DND-41 (cell line): ENCODE measurements around the gene PAPPA.

Experiments
- ATAC-seq: fragments of 200-7000 bp; cut with Tn5 transposase; 3 replicates; pipeline ENCODE4 v1.9.1; 2021; ENCODE audit warnings: low read depth; ENCODE audit not compliant: insufficient read depth
- DNase-seq: peaks from one replicate; pipeline ENCODE4 v3.0.0-alpha.2; 2020
- H2AFZ ChIP-seq: 2 replicates; pipeline ENCODE4 v1.6.0; 2012; ENCODE audit warnings: low read depth, low read length
- H3K27ac ChIP-seq: 2 replicates; pipeline ENCODE4 v1.5.1; 2012; ENCODE audit warnings: low read length, inconsistent platforms
- H3K27me3 ChIP-seq: fragments of 200-600 bp; sonication (generic); 2 replicates; pipeline ENCODE4 v1.6.0; 2012; ENCODE audit warnings: low read length, mild to moderate bottlenecking, inconsistent platforms; ENCODE audit not compliant: insufficient read depth, poor library complexity
- H3K36me3 ChIP-seq: 2 replicates; pipeline ENCODE4 v1.5.1; 2012; ENCODE audit warnings: low read length, inconsistent platforms; ENCODE audit not compliant: insufficient read depth
- H3K4me1 ChIP-seq: 2 replicates; pipeline ENCODE4 v1.5.1; 2012; ENCODE audit warnings: mild to moderate bottlenecking, low read length; ENCODE audit not compliant: insufficient read depth
- H3K4me2 ChIP-seq: 2 replicates; pipeline ENCODE4 v1.6.0; 2012; ENCODE audit warnings: mild to moderate bottlenecking, moderate library complexity, low read length, inconsistent platforms; ENCODE audit not compliant: insufficient read depth
- H3K4me3 ChIP-seq, 2 experiments: fragments of 200-600 bp in 1 of 2; shearing (Covaris generic) in 1 of 2; 2 replicates each; pipeline ENCODE4 v1.5.1; 2012 to 2016; ENCODE audit warnings: inconsistent platforms in 2 of 2, low read length in 2 of 2, mild to moderate bottlenecking in 2 of 2, low read depth in 1 of 2, moderate library complexity in 1 of 2
- H3K79me2 ChIP-seq: 2 replicates; pipeline ENCODE4 v1.6.0; 2012; ENCODE audit warnings: low read length, inconsistent platforms; ENCODE audit not compliant: insufficient read depth
- H3K9ac ChIP-seq: 2 replicates; pipeline ENCODE4 v1.6.0; 2012; ENCODE audit warnings: low read depth, mild to moderate bottlenecking, inconsistent platforms, low read length, moderate library complexity
- H3K9me3 ChIP-seq: 2 replicates; pipeline ENCODE4 v1.5.1; 2012; ENCODE audit warnings: low read length, moderate library complexity, mild to moderate bottlenecking, inconsistent platforms; ENCODE audit not compliant: insufficient read depth, severe bottlenecking
- H4K20me1 ChIP-seq: 2 replicates; pipeline ENCODE4 v1.6.0; 2012; ENCODE audit warnings: low read length; ENCODE audit not compliant: insufficient read depth
- EZH2 ChIP-seq: IDR thresholded peaks from 3 replicates; pipeline ENCODE4 v1.6.1; 2012; ENCODE audit warnings: borderline replicate concordance, low read depth, mild to moderate bottlenecking, moderate library complexity, low read length, inconsistent platforms; ENCODE audit not compliant: severe bottlenecking
- TF ChIP-seq, protein P1 (sequence below): IDR thresholded peaks from 2 replicates; pipeline ENCODE4 v1.5.1; 2012; ENCODE audit warnings: borderline replicate concordance, low read length, moderate library complexity, mild to moderate bottlenecking; ENCODE audit not compliant: poor library complexity, severe bottlenecking; ENCODE audit errors: extremely low read depth

The PAPPA gene

DNA sequence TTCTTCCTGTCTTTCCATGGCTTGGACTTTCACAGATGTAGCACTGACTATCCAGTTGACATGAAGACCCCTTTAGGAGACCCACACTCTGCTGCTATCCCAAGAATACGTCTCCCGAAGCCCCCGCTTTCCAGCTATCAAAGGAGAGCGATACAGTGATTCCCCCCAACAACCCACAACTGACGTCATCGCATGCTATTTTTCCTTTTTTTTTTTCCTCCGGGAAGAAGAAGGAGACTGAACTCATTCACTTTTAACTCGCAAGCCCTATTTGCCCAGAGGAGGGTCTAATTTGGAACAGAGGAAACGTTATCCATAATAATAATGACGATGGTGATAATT, 2.1 kb downstream of the PAPPA start:
- Histone ChIP-seq H3K4me3 (no peak overlapping the region), H3K4me1 (no peaks in the 10 kb centered on the region), H3K27ac (no peak overlapping the region), H3K9ac (no peak overlapping the region), H3K36me3 (no peaks in the 10 kb centered on the region), H3K4me2 (no peak overlapping the region), H3K27me3 (peaks cover 4% of the 10 kb centered on the region), H4K20me1 (no peaks in the 10 kb centered on the region), H3K79me2 (no peaks in the 10 kb centered on the region), H3K9me3 (no peaks in the 10 kb centered on the region), H2AFZ (no peak overlapping the region)
- TF ChIP-seq, protein P1, sequence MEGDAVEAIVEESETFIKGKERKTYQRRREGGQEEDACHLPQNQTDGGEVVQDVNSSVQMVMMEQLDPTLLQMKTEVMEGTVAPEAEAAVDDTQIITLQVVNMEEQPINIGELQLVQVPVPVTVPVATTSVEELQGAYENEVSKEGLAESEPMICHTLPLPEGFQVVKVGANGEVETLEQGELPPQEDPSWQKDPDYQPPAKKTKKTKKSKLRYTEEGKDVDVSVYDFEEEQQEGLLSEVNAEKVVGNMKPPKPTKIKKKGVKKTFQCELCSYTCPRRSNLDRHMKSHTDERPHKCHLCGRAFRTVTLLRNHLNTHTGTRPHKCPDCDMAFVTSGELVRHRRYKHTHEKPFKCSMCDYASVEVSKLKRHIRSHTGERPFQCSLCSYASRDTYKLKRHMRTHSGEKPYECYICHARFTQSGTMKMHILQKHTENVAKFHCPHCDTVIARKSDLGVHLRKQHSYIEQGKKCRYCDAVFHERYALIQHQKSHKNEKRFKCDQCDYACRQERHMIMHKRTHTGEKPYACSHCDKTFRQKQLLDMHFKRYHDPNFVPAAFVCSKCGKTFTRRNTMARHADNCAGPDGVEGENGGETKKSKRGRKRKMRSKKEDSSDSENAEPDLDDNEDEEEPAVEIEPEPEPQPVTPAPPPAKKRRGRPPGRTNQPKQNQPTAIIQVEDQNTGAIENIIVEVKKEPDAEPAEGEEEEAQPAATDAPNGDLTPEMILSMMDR: no peak
- TF ChIP-seq EZH2: no peak
- ATAC-seq (no peak), DNase-seq (no peak)

DNA sequence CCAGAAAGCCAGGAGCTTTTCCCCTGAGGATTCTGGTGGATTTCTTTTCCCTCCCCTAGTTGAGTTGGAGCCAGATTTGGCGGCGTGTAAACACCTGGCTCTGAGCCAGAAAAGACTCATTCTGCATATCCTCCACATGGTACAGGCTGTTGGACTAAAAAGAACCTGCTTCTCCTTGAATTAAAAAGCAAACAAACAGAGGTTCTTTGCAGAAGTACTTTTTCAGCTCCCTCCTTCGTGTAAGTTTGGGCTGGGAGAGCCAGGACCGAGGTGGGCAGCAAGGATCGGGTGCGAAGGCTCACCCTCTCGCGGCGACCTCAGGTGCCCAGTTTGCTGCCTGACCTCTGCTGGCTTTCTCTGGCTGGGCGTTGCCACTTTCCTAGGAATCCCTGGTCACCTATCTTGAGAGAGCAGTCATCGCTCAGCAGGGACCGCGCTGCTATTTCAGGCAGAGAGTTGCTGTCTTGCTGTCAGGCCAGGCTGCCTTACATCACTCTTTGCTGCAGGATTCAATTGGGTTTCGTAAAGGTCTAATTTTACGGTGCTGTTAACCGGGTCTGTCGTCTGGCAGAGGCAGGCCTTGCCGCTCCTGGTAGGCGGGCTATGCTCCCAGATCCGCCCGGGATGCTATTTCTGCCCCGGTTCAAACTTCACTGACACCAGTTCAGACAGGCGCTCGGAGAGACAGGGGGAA, 3.2 kb downstream of the PAPPA start:
- H3K27ac ChIP-seq: no peak overlapping the region
- DNase-seq (no peak), ATAC-seq (no peak)
- H3K36me3 ChIP-seq: no peaks in the 10 kb centered on the region
- no peak overlapping the region for H3K4me2 ChIP-seq
- no peak overlapping the region for H3K4me3 ChIP-seq
- H4K20me1 ChIP-seq: no peaks in the 10 kb centered on the region
- peaks cover 8% of the 10 kb centered on the region for H3K27me3 ChIP-seq
- no peaks in the 10 kb centered on the region for H3K9me3 ChIP-seq
- H3K4me1 ChIP-seq: no peaks in the 10 kb centered on the region
- H3K79me2 ChIP-seq: no peaks in the 10 kb centered on the region
- no peak overlapping the region for H2AFZ ChIP-seq
- no peak overlapping the region for H3K9ac ChIP-seq
- TF ChIP-seq, protein P1: no peak
- no peak for TF ChIP-seq EZH2

DNA sequence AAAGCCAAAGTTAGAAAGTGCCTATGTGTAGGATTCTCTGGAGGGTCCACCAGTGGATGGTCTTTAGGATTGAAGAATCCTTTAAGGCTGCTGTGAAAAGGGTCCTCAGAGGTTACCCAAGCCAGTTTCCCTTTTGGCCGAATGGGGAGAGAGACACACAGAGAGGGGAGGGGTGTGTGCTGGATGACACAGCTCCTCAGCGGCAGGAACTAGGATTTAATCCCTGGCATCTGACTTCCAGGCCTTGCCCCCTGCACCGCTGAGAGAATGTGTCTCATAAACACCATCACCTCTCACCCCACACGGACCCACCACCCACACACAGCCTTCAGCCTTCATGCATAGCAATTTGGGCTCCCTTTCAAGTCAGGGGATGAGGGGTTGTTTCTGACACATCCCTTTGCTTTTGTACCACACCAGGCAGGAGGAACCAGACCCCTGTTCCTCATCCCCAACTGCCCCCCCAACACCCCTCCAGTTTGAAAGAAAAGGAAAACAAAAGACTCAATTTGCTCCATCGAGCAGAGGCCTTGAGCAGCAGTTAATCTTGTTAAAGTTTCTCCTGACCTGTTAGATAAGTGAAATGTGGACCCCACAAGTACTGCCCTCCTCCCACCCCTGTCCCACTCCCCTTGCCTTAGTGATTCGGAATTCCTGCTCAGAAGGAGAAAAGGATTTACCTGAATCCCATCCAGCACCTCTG, 4.0 kb downstream of the PAPPA start:
- Histone ChIP-seq H2AFZ (no peak overlapping the region), H3K36me3 (no peaks in the 10 kb centered on the region), H3K27me3 (peaks cover 8% of the 10 kb centered on the region), H3K4me2 (no peak overlapping the region), H3K4me1 (no peaks in the 10 kb centered on the region), H4K20me1 (no peaks in the 10 kb centered on the region), H3K4me3 (no peak overlapping the region), H3K27ac (no peak overlapping the region), H3K79me2 (no peaks in the 10 kb centered on the region), H3K9ac (no peak overlapping the region), H3K9me3 (no peaks in the 10 kb centered on the region)
- DNase-seq: no peak
- ATAC-seq: no peak
- TF ChIP-seq, protein P1: no peak
- TF ChIP-seq EZH2: no peak
